Tongue (tissue), 2 donors: ENCODE results near the gene TTLL5. TPM values are rescaled to one million over a fixed set of nuclear protein-coding genes. Genes with fewer than 3 reads are reported as not detected.
A peak's percentile ranks its signal among the peaks of the same experiment; 100 is the strongest.

Source experiments
- DNase-seq: peaks from one replicate; pipeline ENCODE4 v3.0.0-alpha.2; 2015
- total RNA-seq: library from RNA; depleted of rRNA; stranded (reverse); fragments of >200 nt; gene quantifications from one replicate; pipeline ENCODE4 v1.2.3, GENCODE V29; 2014

TTLL5 gene
- total RNA-seq, 1 donor from 2014 or later = 33.7 TPM

DNA sequence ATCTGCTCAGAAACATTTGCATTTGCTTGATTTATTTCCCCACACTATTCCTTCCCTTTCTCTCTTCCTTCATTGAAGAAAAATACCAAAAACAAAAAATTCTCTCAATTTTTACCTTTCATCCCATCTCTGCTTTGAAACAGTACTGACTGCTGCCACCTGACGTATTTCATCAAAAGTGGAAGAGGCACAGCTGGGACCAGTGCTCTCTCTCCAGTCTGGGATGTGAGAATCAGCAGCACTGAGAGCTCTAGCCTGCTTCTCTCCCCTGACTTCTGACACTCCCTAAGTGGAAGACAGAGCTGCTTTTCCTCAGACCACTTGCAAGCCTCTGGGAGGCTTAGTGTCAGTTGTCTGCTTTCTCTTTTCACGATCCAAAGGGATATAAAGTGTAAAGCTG lies 36.9 kb downstream of the TTLL5 start:
- no peak for DNase-seq

DNA sequence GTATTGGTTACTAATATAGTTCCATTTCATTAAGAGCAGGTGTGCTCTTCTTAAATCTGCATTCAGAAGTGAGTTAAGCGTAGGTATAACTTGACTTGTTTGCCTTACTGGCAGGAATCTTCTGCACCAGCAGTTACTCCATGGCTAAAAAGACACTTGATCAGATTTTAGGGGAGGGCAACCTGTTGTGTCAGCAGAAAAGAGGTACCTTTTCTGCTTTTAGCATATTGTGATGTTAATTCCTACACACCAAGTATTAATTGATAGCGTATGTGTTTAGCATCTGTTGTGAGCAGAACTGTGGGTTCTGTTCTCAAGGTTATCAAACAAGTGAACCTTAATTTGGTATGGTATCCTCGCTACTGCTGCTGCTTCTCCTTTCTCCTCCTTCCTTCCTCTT lies 38.3 kb downstream of the TTLL5 start:
- DNase-seq = no peak

DNA sequence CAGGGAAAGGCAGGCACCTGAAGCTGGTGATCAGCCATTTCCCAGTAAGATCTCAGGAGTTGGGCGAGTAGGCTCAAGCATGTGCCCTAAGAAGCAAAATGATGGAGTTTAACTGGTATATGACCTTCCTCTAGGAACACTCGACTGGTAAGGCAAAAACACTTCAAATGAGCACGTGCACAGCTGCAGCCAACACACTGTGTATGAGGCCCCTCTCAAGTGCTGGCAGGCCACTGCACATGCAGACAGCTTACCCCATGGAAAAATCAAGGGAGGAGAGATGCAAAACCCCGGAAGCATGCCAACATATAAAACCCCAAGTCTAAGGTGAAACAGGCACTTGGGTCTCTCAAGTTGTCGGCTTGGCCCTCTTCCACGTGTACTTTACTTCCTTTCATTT lies 39.2 kb downstream of the TTLL5 start:
- no peak for DNase-seq

DNA sequence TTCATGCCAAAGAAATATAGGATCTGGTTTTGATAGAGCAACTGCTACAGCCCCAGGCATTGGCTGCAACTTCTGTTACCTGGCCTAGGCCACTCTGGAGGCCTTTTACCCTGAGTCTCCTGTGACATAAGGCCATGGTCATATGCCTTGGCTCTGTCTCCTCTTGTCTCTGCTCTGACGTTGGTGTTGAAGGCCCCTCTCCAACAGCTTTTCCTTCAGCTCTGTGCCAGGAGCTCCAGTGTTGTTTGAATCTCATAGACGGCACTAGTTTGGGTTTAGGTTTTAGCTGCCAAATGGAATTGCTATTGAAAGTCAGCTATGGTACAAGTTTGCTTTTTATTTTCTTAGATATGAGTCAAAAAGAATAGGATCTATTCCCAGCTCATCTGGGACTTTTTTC lies 41.1 kb downstream of the TTLL5 start:
- no peak for DNase-seq

DNA sequence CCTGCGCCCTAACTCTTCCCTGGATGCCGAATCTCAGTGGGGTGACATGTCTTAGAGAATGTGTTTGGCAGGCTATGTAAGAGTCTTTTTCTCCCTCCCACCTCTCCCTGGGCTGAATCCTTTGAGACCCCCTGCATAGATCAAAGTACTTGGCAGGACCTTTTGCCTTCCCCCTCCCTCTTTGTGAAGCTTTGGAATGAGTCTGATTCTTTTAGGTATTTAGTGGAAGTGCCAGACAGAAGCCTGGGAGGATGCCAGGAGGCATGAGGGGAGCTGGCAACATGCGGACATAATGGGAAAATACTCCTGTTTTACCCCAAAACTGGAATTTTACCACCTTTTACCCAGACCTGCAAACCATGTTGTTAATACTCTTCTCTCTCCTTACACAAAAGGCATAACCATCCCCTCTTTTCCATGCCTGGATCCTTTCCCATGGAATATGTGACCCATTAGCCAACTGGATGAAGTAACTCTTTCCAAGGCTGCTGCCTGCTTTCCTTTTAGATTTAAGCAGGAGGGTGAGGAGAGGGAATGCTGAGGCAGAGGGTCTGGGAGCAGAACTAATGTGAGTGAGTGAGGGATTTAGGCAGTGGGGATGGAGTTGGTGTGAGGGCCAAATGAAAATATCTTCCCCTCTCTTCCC lies 41.7 kb downstream of the TTLL5 start:
- peak; percentile 72 for DNase-seq

DNA sequence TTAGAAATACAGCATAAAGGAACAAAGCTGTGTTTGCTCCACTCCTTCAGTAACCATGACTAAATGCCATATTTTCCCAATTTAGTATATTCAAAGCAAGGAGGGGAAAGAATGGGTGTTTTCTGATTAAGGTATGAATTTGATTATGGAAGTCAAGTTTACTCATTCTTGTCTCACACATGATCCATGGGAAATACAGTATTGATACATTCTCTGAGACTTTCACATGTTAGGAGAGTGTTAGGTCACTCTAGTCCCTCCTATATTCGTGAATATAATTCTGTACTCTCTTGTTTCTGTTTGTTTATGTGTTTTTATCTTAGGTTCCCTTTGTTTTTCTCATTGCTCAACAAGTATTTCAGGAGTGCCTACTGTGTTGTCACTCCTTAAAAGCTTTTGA lies 42.4 kb downstream of the TTLL5 start:
- no peak for DNase-seq

DNA sequence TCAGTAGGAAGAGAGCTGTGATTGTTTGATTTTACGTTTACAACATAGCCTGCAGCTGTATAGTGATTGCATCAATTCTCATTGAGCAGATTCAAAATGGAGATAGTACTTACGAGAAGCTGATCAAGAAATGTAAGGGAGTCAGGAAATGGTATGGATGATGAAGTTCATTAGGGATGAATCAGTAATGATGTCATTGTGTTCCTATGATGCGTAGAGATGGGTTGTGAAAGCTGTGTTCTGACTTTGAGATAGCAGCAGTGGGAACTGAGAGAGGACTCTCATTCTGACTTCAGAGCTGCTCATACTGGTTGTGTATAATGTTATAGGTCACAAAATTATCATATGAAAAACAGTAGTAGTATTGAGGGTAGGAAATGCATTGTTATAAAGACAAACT lies 44.0 kb downstream of the TTLL5 start:
- DNase-seq = no peak

DNA sequence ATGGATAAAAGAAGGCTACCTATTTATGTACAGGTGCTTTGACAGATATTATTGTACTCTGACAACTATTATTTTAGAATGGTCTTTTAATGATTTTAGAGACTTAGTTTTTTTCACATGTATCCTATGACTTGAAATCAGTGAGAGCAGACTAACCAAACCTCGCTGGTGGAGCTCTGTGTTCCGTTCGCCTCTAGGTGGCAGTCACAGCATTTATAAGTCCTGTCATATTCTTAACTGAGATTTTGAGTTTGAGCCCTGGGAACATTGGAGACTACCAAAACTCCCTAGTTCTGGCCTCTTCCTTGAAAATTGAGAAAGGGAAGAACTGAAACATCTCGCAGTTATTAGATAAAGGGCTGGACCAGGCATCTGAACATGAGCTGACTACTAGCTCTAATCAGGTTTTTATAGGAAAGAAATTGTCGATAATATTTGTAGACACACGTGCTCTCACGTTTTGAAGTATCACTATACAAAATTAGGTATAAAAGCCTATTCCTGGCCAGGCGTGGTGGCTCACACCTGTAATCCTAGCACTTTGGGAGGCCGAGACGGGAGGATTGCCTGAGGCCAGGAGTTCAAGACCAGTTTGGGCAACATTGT lies 48.3 kb downstream of the TTLL5 start:
- DNase-seq = peak; percentile 94

DNA sequence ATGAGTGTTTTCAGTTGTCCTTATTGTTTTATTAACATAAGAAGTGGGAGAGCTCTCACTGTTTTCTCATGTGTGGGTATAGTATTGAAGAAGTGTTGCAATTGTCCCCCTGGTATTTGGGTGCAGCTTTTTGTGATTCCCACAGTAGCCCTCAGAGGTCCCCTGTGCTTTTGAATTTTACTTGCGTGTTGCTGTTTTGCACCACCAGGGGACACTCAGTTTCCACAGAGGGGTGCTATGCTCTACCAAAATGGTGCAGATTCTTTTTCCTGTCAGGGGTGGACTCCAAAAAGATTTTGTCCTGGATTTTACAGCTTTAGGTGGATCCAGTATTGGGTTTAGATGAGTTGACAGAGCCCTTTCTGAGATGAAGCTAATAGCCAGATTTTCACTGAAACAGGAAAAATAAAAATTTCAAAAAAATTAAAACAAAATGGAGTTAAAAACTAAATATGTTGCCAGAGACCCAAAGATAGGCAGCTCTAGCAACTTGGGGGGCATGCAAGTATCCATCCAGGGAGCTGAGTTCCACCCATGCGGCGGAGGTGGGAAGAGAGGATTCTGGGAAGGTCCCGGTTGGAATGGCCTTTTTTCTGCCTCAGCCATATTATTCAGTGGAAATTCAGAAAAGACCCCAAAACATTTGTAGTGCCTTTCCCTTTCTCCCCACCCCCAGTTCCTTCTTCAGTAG lies 50.2 kb downstream of the TTLL5 start:
- peak; percentile 77 for DNase-seq

DNA sequence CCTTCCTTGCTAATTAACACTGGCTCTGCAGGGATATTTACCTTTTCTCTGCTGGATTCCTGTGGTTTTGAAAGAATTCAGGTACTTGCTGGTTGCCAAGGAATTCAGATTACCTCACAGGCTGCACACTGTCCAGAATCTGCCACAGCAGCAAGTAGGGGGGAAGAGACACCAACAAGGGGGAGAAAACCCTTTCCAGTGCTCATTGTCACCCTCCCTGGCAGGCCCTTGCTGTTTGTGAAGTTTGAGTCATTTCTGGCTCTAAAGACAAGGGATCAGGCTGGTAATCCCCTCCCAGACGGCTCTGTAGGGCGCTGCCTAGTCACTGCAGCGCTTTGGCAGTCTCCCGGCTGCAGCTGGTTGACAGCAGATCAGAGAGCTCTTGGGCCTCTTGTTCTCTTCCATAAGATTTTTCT lies 50.8 kb downstream of the TTLL5 start:
- peak; percentile 96 for DNase-seq

DNA sequence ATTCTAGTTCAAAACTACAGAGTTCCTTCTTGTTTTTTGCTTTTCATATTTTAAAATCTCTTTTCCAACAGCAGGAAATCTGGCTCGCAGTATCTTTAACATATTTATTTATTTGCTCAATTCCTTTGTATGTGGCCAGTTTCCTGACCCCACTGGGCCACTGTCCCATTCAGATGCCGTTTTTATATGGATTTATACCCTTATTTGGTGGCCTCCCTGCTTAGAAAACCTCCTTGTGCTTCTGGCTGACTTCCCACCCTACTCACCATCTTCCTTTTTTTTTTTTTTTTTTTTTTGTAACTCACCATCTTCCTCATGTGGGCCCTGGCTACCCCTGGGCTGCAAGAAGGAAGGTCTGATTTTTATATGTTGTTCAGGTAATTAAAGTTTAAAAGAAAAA lies 53.9 kb downstream of the TTLL5 start:
- DNase-seq = no peak

DNA sequence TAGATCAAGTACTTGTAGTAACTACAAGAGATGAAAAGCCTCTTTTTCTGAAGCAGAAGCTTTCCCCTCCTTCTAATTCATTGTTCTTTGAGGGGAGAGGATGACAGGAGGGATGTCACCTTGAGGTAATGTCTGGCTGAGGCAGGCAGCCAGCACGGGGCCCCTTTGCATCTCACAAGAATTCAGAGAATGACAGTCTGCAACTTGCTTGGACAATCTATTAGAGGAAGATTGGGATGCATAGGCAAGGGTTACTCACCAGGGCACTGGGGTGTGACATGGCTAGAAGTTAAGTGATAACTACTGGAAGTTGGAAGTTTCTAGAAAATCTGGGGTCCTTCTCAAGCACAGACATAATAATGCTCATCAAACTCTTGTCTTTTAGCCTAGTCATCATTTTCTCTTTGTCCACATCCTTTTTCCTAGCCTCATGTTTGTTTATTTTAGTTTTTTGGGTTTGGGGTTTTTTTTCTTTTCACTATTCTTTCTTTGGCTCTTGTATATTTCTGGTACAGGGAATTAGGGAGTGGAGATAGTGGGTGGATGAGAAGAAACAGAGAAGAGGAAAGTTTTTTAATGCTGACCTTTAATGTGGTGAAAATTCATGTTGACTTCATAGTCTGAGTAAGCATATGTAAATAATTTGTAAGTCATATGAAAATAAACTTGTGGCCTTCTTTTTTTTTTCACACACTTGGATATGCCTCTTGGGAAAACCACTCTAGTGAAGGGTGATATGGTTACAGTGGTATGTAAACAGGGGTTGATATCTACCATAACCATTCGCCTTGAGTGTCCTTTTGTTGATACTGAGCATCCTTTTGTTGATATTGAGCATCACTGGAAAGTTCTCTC lies 55.1 kb downstream of the TTLL5 start:
- no peak for DNase-seq

DNA sequence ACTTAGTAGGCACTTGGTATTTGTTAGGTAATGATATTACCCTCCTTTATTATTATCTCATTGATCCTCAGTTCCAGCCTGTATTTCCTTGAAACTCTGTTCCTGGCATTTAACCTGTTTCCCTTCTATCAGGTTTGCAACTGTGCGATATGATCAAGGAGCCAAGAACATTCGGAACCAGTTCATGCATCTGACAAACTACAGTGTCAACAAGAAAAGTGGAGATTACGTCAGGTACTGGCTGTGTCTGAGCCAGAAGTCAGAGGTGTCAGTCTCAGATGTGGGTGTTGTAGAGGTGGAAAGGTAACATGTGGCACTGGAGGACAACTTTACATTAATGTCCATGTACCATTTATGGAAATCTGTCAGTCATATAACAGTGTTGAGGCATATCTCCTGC lies 56.7 kb downstream of the TTLL5 start:
- DNase-seq = no peak

DNA sequence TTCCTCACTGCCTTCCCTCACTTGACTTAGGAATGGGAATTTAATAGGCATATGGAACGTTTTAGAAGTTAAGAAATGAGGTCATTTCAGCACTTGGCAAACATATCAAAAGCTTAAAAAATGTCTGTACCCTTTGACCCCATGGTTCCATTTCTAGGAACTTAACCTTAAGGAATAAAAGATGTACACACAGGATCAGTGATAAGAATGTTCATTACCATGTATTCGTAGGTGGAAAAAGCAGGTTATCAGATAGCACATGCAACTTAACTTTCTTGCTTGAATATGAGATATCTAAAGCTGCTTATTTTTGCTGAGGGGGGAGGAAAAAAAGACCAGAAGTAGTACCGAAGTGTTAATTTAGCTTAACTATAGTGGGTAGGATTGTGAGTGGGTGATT lies 57.2 kb downstream of the TTLL5 start:
- no peak for DNase-seq

DNA sequence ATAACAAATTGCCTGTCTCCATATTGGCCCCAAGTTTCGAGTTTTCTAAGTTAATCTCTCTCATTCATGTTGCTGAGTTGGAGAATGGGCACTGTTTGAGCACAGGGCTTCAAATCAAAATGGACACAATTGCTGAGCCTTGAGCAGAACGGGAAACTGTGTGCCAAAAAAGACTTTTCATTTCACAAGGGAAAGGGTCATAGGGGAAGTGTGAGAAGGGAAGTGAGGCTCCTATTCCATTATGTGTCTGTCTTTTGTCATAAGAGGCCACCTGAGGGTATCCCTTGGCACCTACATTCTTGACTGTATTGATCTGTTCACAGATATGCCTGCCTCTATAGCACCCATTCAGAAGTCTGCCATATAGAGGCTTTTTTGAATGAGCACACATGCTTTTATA lies 59.1 kb downstream of the TTLL5 start:
- no peak for DNase-seq

DNA sequence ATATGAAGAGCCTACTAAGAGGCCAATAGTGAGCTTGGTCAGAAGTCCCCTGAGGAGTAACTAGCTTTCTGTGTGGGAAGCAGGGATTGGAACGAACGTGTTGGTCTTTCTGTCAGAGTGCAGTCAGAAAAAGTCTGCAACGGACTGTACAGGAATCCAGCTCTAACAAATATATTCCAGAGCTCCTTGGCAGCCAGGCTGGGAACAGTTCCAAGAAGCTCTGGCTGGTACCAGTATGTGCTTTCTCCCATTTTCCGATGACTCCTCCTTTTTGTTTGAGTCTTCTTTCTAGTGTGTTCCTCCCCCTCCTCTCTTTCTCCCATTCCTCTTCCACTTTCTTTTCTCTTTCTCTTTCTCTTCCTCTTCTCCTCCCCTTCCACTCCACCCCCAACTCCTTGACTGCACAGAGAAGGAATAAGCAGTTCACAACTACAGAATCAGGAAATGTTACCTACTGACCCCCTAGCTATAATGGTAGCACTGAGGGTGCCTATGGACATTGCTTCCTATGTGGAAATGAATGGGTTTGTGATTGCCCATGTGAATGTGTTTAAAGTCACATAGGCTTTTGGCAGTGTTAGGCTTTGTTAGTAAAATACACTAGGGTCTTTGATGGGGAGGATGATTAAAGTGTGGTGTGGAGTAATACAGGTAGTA lies 59.9 kb downstream of the TTLL5 start:
- peak; percentile 87 for DNase-seq

DNA sequence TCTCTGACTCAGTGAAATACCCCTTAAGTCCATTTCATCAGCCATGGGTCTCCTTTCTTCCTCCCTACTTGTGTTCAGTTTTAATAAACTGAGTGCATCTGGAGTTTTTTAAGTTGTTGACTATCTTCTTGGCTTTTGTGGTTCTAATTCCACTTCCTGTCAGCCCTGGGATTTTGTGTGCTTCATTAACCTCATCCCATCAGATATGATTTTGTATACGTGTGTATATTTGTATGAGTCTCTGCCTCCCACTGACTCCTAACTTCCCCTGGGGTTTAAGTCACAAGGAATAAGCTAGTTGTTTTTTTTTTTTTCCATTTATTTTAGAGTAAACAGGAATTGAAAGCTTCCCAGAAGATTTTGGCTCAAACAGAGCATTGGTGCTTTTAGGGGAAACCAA lies 62.7 kb downstream of the TTLL5 start:
- no peak for DNase-seq

DNA sequence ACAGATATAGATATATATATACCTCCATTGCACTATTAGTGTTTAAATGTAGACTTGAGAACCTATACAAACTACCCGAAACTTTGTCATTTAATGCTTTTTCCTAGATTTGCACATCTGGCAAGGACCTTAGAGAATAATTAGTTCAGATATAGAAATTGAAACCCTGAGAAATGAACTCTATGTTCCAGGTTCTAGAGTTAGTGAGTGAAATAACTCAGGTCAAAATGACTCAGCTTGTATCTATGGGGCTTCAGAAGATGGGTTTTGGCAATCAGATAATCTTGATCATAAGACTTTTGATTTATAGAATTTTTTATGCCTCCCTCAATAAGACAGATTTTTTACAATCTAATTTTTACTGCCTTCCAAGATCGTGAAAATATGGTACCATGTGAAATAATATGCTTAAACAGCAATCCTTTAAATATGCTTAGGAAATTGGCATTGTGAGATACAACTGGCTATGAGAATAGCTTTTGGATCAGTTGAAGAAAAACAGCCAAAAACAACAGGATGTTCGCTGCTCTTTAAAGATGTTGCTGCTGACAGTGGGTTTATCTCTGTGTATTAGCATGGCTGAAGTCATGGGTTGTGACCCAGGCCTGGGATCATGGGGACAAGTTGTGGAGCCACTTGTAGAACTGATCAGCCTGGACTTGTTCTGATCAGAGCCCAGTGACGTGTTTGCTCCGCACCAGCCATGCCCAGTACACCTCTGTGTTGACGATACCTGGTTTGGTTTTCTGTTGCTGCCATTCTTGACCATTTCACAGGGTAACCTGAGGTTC lies 63.6 kb downstream of the TTLL5 start:
- no peak for DNase-seq

DNA sequence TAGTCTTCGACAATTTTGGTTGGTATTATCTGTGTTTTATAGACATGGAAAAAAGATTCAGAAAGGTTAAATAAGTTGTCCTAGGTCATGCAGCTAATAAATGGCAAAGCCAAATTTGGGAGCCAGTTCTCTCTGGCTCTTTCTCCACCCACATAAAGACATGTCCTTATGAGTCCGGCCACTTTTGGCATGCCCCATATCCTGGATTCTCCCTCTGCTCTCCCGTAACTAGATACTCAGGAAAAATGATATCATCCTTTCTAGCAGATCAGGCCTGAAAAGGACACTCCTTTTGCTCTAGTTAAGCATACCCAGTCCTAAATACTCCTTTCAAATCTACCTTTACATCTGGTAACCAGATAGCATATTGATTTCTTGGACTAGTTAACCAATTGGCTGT lies 64.4 kb downstream of the TTLL5 start:
- DNase-seq = no peak

DNA sequence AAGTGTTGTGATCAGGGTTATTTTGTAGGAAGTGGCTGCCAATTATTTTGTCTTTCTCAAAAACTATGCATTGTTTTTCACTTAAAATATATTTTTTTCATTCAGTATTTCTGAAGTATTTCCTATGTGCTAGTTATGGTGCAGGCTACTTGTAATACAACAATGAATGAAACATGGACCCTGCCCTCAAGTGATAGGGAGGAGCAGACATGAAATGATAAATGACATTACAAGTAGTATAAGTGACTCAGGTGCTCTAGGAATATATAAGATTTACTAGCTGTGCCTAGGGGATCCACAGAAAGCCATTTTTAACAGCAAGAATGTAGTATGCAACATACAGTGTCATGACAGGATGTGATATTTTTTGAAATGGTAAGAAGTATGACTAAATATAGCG lies 65.3 kb downstream of the TTLL5 start:
- DNase-seq = no peak

DNA sequence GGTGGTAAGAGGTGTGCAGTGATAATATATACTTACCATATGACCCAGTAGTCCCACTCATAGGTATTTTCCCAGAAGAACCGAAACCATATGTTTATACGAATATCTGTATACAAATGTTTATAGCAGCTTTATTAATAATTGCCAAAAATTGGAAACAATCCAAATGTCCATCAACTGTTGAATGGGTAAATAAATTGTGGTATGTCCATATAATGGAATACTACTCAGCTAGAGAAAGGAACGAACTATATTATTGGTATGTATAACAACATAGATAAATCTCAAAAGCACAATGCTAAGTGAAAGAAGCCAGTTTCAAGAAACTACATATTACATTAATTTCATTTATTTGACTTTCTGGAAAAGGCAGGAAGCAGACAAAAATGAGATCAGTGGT lies 66.1 kb downstream of the TTLL5 start:
- DNase-seq = no peak

DNA sequence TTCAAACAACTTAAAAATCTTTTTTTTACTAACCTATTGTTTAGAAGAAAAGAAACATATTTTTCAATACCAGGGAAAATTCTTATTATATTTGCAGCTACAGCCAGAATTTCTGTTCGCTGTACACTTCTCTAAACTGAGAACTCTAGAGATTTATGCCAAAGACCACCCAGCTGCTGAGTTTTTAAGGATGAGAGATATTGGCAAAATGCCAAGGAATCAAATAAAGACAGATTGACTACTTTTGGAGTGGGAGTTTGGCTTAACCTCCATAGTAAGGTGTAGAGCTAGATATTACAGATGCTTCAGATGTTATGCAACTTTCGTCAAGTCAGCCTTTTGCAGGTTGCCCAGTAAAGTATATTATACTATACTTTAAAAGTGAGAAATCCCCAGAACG lies 71.8 kb downstream of the TTLL5 start:
- DNase-seq = no peak
